Panc1 (cell line): ENCODE results near the gene WNT7B.

ENCODE experiments used
- CTCF ChIP-seq: fragments of 450-650 bp; IDR thresholded peaks from 2 replicates; pipeline ENCODE4 v1.5.1; 2017; ENCODE audit warnings: mild to moderate bottlenecking
- POLR2AphosphoS5 ChIP-seq: IDR thresholded peaks from 2 replicates; pipeline ENCODE4 v1.6.1; 2012; ENCODE audit warnings: mild to moderate bottlenecking, low read depth, low read length, moderate library complexity
- REST ChIP-seq, 2 experiments: IDR thresholded peaks; 2 replicates each; pipeline ENCODE4 v1.6.1; 2011 to 2012; ENCODE audit warnings: low read depth in 2 of 2, control low read depth in 1 of 2, low read length in 1 of 2, mild to moderate bottlenecking in 1 of 2, moderate library complexity in 1 of 2; ENCODE audit not compliant: insufficient read depth in 1 of 2
- SIN3A ChIP-seq: IDR thresholded peaks from 2 replicates; pipeline ENCODE4 v1.6.1; 2012; ENCODE audit warnings: low read depth, mild to moderate bottlenecking, low read length, moderate library complexity, borderline replicate concordance; ENCODE audit not compliant: insufficient read depth

GRCh38 chr22:45915151-45915550 is 61.8 kb downstream of the WNT7B start:
- no peak for TF ChIP-seq CTCF
- no peak for TF ChIP-seq POLR2AphosphoS5
- no peak for TF ChIP-seq SIN3A
- no peak for TF ChIP-seq REST (IDR thresholded peaks at IDR 0.05; ENCODE audit: insufficient read depth in 1 of 2, low read depth in 2 of 2, low read length in 1 of 2)
